B cell (primary cell): ENCODE results near the gene EPHA2. TPM values are rescaled to one million over a fixed set of nuclear protein-coding genes. Genes with fewer than 3 reads are reported as not detected.

ENCODE experiments used
- ATAC-seq: fragments of 200-7000 bp; cut with Tn5 transposase; one replicate; pipeline ENCODE4 v1.10.0; 2021; ENCODE audit warnings: low read depth, mild to moderate bottlenecking, moderate number of reproducible peaks, moderate library complexity
- CTCF ChIA-PET: fragments of 350-600 bp; sonication (Branson Sonifier 250); formaldehyde crosslinking; loops from one replicate; lab custom pipeline; 2021; ENCODE audit warnings: antibody characterized with exemption, inconsistent platforms; lab: Charles Lee
- POLR2A ChIA-PET: fragments of 350-600 bp; sonication (Branson Sonifier 250); formaldehyde crosslinking; loops from one replicate; lab custom pipeline; 2021; ENCODE audit warnings: antibody characterized with exemption; lab: Charles Lee
- DNase-seq: peaks from one replicate; pipeline ENCODE4 v3.0.0; 2013
- H2AFZ ChIP-seq: 2 replicates; pipeline ENCODE4 v1.6.1; 2012; ENCODE audit warnings: mild to moderate bottlenecking, low read depth, low read length; ENCODE audit not compliant: insufficient read depth, poor library complexity, severe bottlenecking
- H3K27ac ChIP-seq, 2 donors: 1 replicate in 1 of 2; 2 replicates in 1 of 2; pipeline ENCODE4 v1.5.1; 2012 to 2013; ENCODE audit warnings: low read length in 2 of 2, mild to moderate bottlenecking in 2 of 2, moderate library complexity in 1 of 2
- H3K27me3 ChIP-seq, 4 experiments: fragments of 200-600 bp in 1 of 4; sonication (generic) in 1 of 4; replicated peaks in 1 of 4; 1 replicate in 2 of 4; 2 replicates in 2 of 4; pipeline versions ENCODE4 v1.6.1 to v1.7.0; 2013 to 2016; ENCODE audit warnings: low read length in 3 of 4, mild to moderate bottlenecking in 2 of 4, mixed read lengths in 1 of 4, moderate library complexity in 1 of 4; ENCODE audit not compliant: insufficient read depth in 4 of 4, control insufficient read depth in 3 of 4; ENCODE audit errors: control extremely low read depth in 1 of 4
- H3K36me3 ChIP-seq, 2 experiments: replicated peaks in 1 of 2; 1 replicate in 1 of 2; 2 replicates in 1 of 2; pipeline versions ENCODE4 v1.6.1 to v1.7.1; 2013; ENCODE audit warnings: low read length in 1 of 2; ENCODE audit not compliant: insufficient read depth in 2 of 2, control insufficient read depth in 1 of 2; ENCODE audit errors: control extremely low read depth in 1 of 2, extremely low read depth in 1 of 2
- H3K4me1 ChIP-seq, 2 donors: fragments of 200-600 bp in 1 of 2; sonication (generic) in 1 of 2; 1 replicate in 1 of 2; 2 replicates in 1 of 2; pipeline versions ENCODE4 v1.5.1 to v1.6.1; 2013 to 2017; ENCODE audit warnings: low read length in 2 of 2; ENCODE audit not compliant: control insufficient read depth in 2 of 2, insufficient read depth in 2 of 2
- H3K4me2 ChIP-seq: replicated peaks from 2 replicates; pipeline ENCODE3; 2012; ENCODE audit warnings: mild to moderate bottlenecking, low read depth, low read length; ENCODE audit not compliant: poor library complexity, severe bottlenecking
- H3K4me3 ChIP-seq, 5 experiments: fragments of 200-600 bp in 1 of 5; sonication (generic) in 1 of 5; 1 replicate in 3 of 5; 2 replicates in 2 of 5; pipeline versions ENCODE4 v1.5.1 to v1.7.0; 2011 to 2016; ENCODE audit warnings: low read length in 4 of 5, mild to moderate bottlenecking in 4 of 5, low read depth in 2 of 5, control low read depth in 1 of 5, moderate library complexity in 1 of 5; ENCODE audit not compliant: insufficient read depth in 1 of 5; ENCODE audit errors: control extremely low read depth in 1 of 5, extremely low read depth in 1 of 5
- H3K79me2 ChIP-seq: fragments of 200-600 bp; sonication (generic); one replicate; pipeline ENCODE4 v1.6.0; 2016; ENCODE audit warnings: low read length; ENCODE audit not compliant: control insufficient read depth, insufficient read depth
- H3K9ac ChIP-seq: fragments of 200-600 bp; sonication (generic); 2 replicates; pipeline ENCODE4 v1.6.1; 2017; ENCODE audit warnings: mild to moderate bottlenecking, low read length, moderate library complexity
- H3K9me3 ChIP-seq, 3 donors: one replicate each; pipeline versions ENCODE4 v1.6.1 to v1.7.1; 2013; ENCODE audit warnings: low read length in 2 of 3; ENCODE audit not compliant: control insufficient read depth in 2 of 3, insufficient read depth in 1 of 3; ENCODE audit errors: control extremely low read depth in 1 of 3
- H4K20me1 ChIP-seq: 2 replicates; pipeline ENCODE4 v1.6.0; 2012; ENCODE audit warnings: mild to moderate bottlenecking, low read length; ENCODE audit not compliant: insufficient read depth, control insufficient read depth, poor library complexity, severe bottlenecking
- H3K27ac Mint-ChIP-seq: one replicate; pipeline ENCODE4 v1.8.0; 2021; ENCODE audit warnings: mixed read lengths
- H3K27me3 Mint-ChIP-seq: one replicate; pipeline ENCODE4 v1.8.0; 2021; ENCODE audit warnings: mixed read lengths
- H3K4me1 Mint-ChIP-seq: one replicate; pipeline ENCODE4 v1.8.0; 2021; ENCODE audit warnings: mixed read lengths
- H3K4me3 Mint-ChIP-seq: one replicate; pipeline ENCODE4 v1.8.0; 2021; ENCODE audit warnings: mixed read lengths
- H3K9me3 Mint-ChIP-seq: one replicate; pipeline ENCODE4 v1.8.0; 2022; ENCODE audit warnings: mixed read lengths; ENCODE audit not compliant: insufficient read depth
- CTCF ChIP-seq: fragments of 200-600 bp; IDR thresholded peaks from one replicate; pipeline ENCODE4 v1.8.0; 2022; ENCODE audit warnings: antibody characterized with exemption, mild to moderate bottlenecking
- EZH2 ChIP-seq: IDR thresholded peaks from 2 replicates; pipeline ENCODE4 v1.6.1; 2012; ENCODE audit warnings: borderline replicate concordance, low read depth, mild to moderate bottlenecking, moderate library complexity, low read length; ENCODE audit not compliant: insufficient read depth, poor library complexity, severe bottlenecking
- WGBS: methylation state at CpG from one replicate; pipeline ENCODE4 v1.1.5; 2013; ENCODE audit warnings: missing lambda C conversion rate; ENCODE audit not compliant: insufficient coverage; 5-methylcytosine and 5-hydroxymethylcytosine counted together
- intact Hi-C: fragments of 100-400 bp; cut with micrococcal nuclease; formaldehyde crosslinking; loops from one replicate; pipeline ENCODE4 v1.10.0; 2022
- polyA plus RNA-seq: library from polyadenylated mRNA; depleted of rRNA; stranded (reverse); fragments of >200 nt; gene quantifications from 2 replicates; pipeline ENCODE4 v1.2.3, GENCODE V29; 2012
- total RNA-seq, 2 donors: library from RNA; stranded (reverse); fragments of 120-200 nt in 1 of 2; gene quantifications; 1 replicate in 1 of 2; 2 replicates in 1 of 2; pipeline versions ENCODE4 v1.2.3 to v1.2.4, GENCODE V29; 2013 to 2022

EPHA2 gene
- total and polyA plus RNA-seq, 2 donors (not counting 1 experiment from before 2014, with no cell fraction given) = 0.12 TPM; not detected in 1

GRCh38 chr1:16199700-16200099 is 43.8 kb upstream of the EPHA2 start:
- Histone ChIP-seq H3K9me3 (no peaks in the 10 kb centered on the region), H3K4me2 (no peak overlapping the region), H3K4me3 (no peak overlapping the region), H2AFZ (no peak overlapping the region), H4K20me1 (peaks cover under 1% of the 10 kb centered on the region), H3K79me2 (no peaks in the 10 kb centered on the region), H3K9ac (no peak overlapping the region), H3K27ac (no peak overlapping the region), H3K36me3 (peaks cover 0 to 12% of the 10 kb centered on the region in 2 experiments), H3K27me3 (no peaks in the 10 kb centered on the region), H3K4me1 (no peaks in the 10 kb centered on the region)
- intact Hi-C loops = no loop called here
- Mint-ChIP-seq H3K27ac (no peak overlapping the region), H3K27me3 (no peaks in the 10 kb centered on the region), H3K4me3 (no peak overlapping the region), H3K4me1 (no peaks in the 10 kb centered on the region), H3K9me3 (no peaks in the 10 kb centered on the region)
- POLR2A ChIA-PET = no interaction called here
- no peak for TF ChIP-seq EZH2
- WGBS = 95% methylated on average over 4 of the region's 4 CpGs
- ATAC-seq (no peak), DNase-seq (no peak)
- CTCF ChIA-PET = interaction anchor here (0.7 to 1.5 kb wide), 3 partner anchors 10 to 100 kb away, joined by 3 to 4 read pairs (median 3); no protein-coding TSS in a partner anchor

- H3K36me3 ChIP-seq = peaks cover 0 to 8% of the 10 kb centered on the region in 2 experiments
- H3K79me2 ChIP-seq = no peaks in the 10 kb centered on the region
- ATAC-seq (no peak), DNase-seq (no peak)
- H3K4me3 ChIP-seq = no peak overlapping the region
- Mint-ChIP-seq H3K27ac (no peak overlapping the region), H3K4me3 (no peak overlapping the region), H3K4me1 (no peaks in the 10 kb centered on the region), H3K27me3 (no peaks in the 10 kb centered on the region), H3K9me3 (no peaks in the 10 kb centered on the region)
- no peaks in the 10 kb centered on the region for H3K9me3 ChIP-seq
- POLR2A ChIA-PET = no interaction called here
- CTCF ChIA-PET = interaction anchor here (0.7 kb wide), 1 partner anchor 12 kb away, joined by 3 read pairs; no protein-coding TSS in a partner anchor
- no peak overlapping the region for H3K9ac ChIP-seq
- WGBS = 90% methylated on average over 1 of the region's 1 CpG
- H3K27ac ChIP-seq = no peak overlapping the region
- no peak overlapping the region for H2AFZ ChIP-seq
- intact Hi-C loops = no loop called here
- H3K4me2 ChIP-seq = no peak overlapping the region
- no peaks in the 10 kb centered on the region for H3K4me1 ChIP-seq
- no peaks in the 10 kb centered on the region for H4K20me1 ChIP-seq
- H3K27me3 ChIP-seq = no peaks in the 10 kb centered on the region
- TF ChIP-seq EZH2 = no peak
- TF ChIP-seq CTCF = no peak
Measured at GRCh38 chr1:16199157-16199501, 43.3 kb upstream of the EPHA2 start.
